ENCODE measurements around the gene ZCWPW1. TPM values are rescaled to one million over a fixed set of nuclear protein-coding genes. Genes with fewer than 3 reads are reported as not detected.

The ZCWPW1 gene
- total RNA-seq, 1 donor from 2014 or later = 1.3 TPM

GRCh38 chr7:100397315-100398081 is 31.0 kb downstream of the ZCWPW1 start:
- H3K36me3 ChIP-seq (ENCODE audit: control insufficient read depth, insufficient read depth, low read length) = no peaks in the 10 kb centered on the region
- no peak for DNase-seq (ENCODE audit: low read depth)
- TF ChIP-seq CTCF (IDR thresholded peaks at IDR 0.05; ENCODE audit: insufficient read depth, low read length, severe bottlenecking) = no peak
- H3K4me3 ChIP-seq (ENCODE audit: low read depth, low read length) = no peak overlapping the region
- peak; percentile 13 for FAIRE-seq
- H3K27me3 ChIP-seq (ENCODE audit: control insufficient read depth, insufficient read depth, low read length) = peaks cover 1% of the 10 kb centered on the region

DNA sequence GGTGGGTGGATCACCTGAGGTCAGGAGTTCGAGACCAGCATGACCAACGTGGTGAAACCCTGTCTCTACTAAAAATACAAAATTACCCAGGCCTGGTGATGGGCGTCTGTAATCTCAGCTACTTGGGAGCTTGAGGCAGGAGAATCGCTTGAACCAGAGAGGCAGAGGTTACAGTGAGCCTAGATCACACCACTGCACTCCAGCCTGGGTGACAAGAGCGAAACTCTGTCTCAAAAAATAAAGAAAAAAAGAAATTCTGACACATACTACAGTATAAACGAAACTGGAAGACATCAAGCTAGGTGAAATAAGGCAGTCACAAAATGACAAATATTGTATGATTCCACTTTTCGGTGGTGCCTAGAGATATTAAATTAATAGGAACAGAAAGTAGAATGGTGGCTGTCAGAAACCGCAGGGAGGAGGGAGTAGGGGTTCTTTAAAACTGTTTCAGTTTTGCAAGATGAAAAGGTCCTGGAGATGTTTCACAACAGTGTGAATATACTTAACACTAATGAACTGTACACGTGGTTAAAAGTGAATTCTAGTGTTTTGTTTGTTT is 32.0 kb downstream of the ZCWPW1 start:
- Histone ChIP-seq H3K4me3 (ENCODE audit: low read depth, low read length) (no peak overlapping the region), H3K27me3 (ENCODE audit: control insufficient read depth, insufficient read depth, low read length) (peaks cover 1% of the 10 kb centered on the region), H3K36me3 (ENCODE audit: control insufficient read depth, insufficient read depth, low read length) (no peaks in the 10 kb centered on the region)
- DNase-seq (ENCODE audit: low read depth) = no peak
- no peak for FAIRE-seq
- no peak for TF ChIP-seq CTCF (IDR thresholded peaks at IDR 0.05; ENCODE audit: insufficient read depth, low read length, severe bottlenecking)

DNA sequence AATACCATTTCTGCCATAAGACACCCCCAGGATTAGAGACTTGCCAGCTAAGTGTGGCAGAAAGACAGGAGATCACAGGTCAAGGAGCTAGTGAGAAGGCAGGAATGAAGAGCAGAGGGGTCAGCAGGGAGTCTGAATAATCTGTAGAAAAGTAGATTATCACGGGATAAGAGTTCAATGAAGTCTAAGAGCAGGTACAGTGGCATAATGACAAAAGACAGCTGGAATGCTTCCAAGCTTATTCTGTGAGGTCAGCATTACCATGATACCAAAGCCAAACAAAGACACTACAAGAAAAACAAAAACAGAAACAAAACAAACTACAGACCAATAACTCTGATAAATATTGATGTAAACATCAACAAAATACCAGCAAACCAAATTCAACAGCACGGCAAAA is 34.4 kb downstream of the ZCWPW1 start:
- no peak for FAIRE-seq
- DNase-seq (ENCODE audit: low read depth) = no peak
- TF ChIP-seq CTCF (IDR thresholded peaks at IDR 0.05; ENCODE audit: insufficient read depth, low read length, severe bottlenecking) = no peak
- Histone ChIP-seq H3K27me3 (ENCODE audit: control insufficient read depth, insufficient read depth, low read length) (peaks cover 1% of the 10 kb centered on the region), H3K36me3 (ENCODE audit: control insufficient read depth, insufficient read depth, low read length) (no peaks in the 10 kb centered on the region), H3K4me3 (ENCODE audit: low read depth, low read length) (no peak overlapping the region)

- FAIRE-seq (no peak), DNase-seq (ENCODE audit: low read depth) (peak; percentile 40)
- Histone ChIP-seq H3K4me3 (ENCODE audit: low read depth, low read length) (no peak overlapping the region), H3K36me3 (ENCODE audit: control insufficient read depth, insufficient read depth, low read length) (no peaks in the 10 kb centered on the region), H3K27me3 (ENCODE audit: control insufficient read depth, insufficient read depth, low read length) (peaks cover 1% of the 10 kb centered on the region)
- no peak for TF ChIP-seq CTCF (IDR thresholded peaks at IDR 0.05; ENCODE audit: insufficient read depth, low read length, severe bottlenecking)
Observed at GRCh38 chr7:100393233-100393905, 35.1 kb downstream of the ZCWPW1 start.

- no peaks in the 10 kb centered on the region for H3K36me3 ChIP-seq (ENCODE audit: control insufficient read depth, insufficient read depth, low read length)
- no peaks in the 10 kb centered on the region for H3K27me3 ChIP-seq (ENCODE audit: control insufficient read depth, insufficient read depth, low read length)
- H3K4me3 ChIP-seq (ENCODE audit: low read depth, low read length) = no peak overlapping the region
- FAIRE-seq (no peak), DNase-seq (ENCODE audit: low read depth) (no peak)
- TF ChIP-seq CTCF (IDR thresholded peaks at IDR 0.05; ENCODE audit: insufficient read depth, low read length, severe bottlenecking) = no peak
Observed at GRCh38 chr7:100390286-100391009, 38.1 kb downstream of the ZCWPW1 start.
